HG03457 (cell line): ENCODE data around the gene ANKHD1.

Experiments used
- ATAC-seq: cut with Tn5 transposase; IDR thresholded peaks from one replicate; pipeline ENCODE4 v1.9.1; 2021; ENCODE audit warnings: moderate number of reproducible peaks; ENCODE audit not compliant: unreplicated experiment

ANKHD1 gene

DNA sequence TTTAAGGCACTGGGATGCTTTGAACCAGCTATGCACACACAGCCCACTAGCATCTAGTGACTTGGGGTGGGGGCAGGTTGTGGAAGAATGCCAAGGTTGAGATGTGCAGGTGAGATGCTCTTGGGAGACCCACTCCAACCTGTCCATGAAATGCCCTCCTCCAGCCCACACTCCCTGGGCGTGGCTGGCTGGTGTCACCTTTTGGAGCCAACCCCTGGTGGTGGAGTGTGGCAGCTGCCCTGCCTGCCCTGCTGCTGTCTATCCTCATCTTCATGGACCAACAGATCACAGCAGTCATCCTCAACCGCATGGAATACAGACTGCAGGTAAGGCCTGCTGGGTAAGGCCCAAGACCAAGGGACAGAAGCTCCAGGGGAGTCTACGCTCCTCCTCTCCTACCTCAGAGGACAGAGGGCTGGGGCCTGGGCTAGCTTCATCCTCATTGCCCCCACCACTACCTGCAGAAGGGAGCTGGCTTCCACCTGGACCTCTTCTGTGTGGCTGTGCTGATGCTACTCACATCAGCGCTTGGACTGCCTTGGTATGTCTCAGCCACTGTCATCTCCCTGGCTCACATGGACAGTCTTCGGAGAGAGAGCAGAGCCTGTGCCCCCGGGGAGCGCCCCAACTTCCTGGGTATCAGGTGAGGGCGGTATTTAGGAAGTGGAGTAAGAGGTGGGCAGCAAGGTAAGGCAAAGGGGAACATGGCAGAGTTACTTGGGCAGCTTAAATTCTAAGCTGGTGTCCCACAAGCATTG, 34.2 kb upstream of the ANKHD1 start:
- ATAC-seq = no peak

DNA sequence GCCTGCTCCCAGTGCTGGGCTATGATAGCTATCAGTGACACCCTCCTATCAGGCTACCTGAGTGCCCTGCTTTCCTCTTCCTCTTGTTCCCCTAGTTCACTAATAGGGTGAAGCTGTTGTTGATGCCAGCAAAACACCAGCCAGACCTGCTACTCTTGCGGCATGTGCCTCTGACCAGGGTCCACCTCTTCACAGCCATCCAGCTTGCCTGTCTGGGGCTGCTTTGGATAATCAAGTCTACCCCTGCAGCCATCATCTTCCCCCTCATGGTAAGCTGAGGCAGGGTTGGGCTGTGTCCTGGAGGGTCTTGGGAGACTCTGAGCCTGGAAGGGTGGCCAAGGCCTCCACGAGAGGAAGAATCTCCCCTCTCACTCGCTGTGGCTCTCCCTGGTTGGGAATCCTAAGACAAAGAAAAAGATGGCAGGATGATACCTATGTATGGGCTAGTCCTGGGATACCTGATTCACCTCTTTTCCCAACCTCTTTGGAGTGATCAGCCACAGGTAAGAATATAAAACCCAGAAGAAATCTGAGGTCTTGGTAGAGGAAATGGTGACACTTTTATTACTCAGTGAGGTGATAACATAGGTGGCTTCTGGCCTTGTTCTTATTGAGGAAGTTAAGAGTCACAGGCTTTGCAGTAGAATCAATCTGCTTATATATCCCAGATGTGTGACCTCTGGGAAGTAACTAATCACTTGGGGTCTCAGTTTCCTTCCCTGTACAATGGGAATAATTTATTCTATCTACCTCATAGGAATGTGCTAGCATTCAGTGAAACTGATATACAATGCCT, 30.1 kb upstream of the ANKHD1 start:
- ATAC-seq = no peak

DNA sequence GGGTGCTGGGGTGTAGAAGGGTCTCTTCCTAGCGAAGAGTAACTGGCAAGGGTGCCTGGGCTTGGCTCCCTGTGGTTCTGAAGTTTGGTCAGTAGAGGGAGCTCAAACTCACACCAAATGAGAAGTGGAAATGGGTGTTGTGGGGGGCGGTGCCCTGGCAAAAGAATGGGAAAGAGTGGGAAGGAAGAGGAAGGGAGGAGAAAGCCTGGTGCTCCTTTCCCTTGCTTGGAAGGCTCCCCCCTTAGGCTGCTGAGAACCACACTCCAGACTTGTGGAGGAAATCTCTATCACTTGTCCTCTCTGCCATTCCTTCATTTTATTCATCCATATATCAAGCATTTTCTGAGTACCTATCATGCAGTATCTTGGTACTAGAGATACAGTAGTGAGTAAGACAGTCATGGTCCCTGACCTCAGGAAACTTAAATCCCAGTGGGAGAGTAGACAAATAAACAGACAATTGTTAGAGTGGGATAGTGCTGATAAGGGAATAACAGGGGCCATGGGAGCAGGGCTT, 28.6 kb upstream of the ANKHD1 start:
- ATAC-seq = no peak

DNA sequence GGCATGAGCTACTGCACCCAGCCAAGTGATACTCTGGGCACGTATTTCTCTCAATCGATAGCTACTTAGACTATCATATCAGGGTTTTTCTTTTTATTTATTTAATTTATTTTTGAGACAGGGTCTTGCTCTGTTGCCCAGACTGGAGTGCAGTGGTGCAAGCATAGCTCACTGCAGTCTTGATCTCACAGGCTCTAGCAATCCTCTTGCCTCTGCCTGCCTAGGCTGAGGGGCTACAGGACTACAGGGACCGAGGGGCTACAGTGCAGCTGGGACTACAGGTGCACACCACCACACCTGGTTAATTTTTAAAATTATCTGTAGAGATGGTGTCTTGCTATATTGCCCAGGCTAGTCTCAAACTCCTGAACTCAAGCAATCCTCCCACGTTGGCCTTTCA, 20.3 kb upstream of the ANKHD1 start:
- no peak for ATAC-seq

DNA sequence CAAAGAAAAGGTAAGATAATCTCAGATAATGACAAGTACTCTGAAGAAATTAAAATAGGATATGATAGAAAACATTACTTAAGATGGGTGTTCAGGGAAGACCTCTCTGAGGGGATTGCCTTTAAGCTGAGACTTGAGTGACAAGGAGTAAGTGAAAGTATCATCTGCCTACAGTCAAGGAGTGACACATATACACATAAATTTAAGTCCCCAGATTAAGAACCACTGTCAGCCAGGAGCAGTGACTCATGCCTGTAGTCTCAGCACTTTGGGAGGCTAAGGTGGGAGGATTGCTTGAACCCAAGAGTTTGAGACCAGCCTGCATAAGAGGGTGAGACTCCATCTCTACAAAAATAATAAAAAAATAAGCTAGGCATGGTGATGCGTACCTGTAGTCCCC, 19.7 kb upstream of the ANKHD1 start:
- ATAC-seq = no peak

DNA sequence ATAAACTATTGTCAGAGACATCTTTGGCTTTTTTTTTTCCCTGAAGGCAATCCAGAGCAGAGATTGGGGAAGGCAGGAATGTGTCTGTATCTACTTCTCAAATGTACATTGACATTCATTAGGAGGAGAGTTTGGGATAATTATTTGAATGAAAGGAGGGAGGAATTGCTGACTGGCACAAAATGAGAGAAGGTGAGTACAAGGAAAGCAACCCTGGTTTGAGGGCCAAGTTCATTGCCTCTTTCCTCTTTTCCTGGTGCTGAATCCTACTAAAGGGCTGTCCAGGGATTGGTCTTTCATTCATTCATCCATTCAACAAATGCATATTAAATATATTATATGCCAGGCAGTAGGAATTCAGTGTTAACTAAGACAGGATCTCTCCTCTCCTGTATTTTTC, 18.8 kb upstream of the ANKHD1 start:
- ATAC-seq = no peak

DNA sequence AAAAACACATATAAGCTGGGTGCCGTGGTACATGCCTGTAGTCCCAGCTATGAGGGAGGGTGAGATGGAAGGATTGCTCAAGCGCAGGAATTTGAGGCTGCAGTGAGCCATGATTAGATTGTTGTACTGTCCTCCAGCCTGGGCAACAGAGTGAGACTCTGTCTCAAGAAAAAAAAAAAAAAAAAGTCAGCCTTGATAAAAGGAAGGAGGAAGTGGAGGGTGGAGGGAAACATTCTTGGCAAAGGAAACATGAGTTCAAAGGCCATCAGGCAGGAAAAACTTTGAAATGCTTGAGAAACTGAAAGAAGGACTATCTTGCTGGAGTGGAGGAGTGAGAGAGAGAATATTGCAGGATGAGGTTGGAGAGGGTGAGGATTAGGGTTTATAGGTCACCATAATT, 18.3 kb upstream of the ANKHD1 start:
- no peak for ATAC-seq

DNA sequence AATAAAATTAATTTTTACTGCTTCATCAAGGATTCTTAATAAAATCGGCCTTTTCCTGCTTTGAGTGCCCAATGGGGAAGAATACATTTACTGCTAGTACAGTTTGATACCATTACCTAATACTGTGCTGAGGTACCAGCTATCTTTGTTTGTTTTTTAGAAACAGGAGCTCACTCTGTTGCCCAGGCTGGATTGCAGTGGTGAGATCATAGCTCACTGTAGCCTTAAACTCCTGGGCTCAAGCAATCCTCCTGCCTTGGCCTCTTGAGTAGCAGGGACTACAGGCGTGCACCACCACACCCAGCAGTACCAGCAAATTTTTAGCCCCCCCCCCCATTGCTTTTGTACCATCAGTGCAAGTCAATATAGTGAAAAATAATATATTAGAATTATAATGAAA, 13.6 kb upstream of the ANKHD1 start:
- ATAC-seq = no peak

DNA sequence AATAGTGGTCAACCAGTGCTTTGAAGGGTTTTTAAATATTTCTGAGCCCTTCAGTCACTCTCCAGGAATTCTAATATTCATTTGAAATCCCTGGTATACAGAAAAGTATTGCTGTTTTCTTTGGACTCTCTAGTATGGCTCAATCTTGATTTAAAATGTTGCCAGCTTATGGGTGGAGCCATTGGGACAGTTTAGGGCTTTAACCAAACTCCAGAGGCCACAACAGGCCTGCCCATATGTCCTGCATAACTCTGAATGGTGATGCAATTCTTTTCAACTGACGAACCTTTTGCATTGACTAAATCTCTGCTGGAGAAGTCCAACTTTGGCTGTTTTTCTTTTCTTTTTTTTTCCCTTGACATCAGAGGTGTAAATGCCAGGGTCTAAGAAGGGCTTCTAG, 10.3 kb upstream of the ANKHD1 start:
- no peak for ATAC-seq

DNA sequence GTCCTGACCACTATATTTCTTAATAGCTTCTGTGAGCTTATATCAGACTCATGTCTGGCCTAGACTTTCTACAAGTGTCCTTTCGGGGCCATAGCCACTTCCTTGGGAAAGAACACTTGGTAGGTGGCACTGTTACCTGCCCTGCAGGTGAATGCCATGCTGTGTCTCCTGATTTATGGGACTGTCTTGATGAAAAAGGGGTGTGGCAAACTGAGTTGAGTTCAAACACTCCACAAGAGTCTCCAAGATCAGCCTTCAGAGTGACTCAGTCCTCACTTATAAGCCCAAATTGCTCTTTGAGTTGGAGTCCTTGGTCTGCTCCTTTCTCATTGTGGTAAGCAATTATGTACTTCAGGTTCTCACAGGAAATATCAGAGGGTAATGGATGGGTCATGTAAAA, 9.9 kb upstream of the ANKHD1 start:
- ATAC-seq = no peak

DNA sequence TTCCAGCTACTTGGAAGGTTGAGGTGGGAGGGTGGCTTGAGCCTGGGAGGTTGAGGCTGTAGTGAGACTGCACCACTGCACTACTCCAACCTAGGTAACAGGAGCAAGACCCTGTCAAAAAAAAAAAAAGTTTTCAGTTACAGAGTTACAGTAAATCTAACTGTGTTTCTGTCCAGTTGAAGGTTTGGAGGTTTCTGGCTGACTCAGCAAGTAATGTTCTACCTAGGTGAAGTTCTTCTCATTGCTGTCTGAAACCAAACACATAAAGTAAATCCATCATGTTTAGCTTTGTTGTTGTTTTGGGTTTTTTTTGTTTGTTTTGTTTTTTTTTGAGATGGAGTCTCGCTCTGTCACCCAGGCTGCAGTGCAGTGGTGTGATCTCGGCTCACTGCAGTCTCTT, 7.9 kb upstream of the ANKHD1 start:
- ATAC-seq = no peak

DNA sequence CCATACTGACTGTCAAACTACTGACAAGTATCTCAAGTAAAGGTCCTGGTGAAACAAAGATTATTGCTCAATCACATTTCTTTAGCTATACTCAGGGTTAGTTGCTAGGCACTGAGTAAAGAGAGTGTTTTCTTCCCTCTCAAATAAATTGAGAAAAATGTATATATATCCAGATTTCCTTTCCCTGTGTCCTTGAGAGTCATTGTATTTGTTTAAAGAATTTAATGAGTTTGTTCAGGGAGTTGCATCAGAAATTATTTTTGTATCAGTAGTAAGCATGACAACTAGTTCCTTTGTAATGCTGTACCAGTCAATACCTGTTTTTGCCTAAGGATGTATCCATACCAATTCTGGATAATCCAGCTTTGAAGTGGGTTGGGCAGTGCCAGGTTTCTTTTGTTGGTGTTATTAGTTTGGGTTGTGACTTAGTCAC, 3.2 kb upstream of the ANKHD1 start:
- no peak for ATAC-seq

DNA sequence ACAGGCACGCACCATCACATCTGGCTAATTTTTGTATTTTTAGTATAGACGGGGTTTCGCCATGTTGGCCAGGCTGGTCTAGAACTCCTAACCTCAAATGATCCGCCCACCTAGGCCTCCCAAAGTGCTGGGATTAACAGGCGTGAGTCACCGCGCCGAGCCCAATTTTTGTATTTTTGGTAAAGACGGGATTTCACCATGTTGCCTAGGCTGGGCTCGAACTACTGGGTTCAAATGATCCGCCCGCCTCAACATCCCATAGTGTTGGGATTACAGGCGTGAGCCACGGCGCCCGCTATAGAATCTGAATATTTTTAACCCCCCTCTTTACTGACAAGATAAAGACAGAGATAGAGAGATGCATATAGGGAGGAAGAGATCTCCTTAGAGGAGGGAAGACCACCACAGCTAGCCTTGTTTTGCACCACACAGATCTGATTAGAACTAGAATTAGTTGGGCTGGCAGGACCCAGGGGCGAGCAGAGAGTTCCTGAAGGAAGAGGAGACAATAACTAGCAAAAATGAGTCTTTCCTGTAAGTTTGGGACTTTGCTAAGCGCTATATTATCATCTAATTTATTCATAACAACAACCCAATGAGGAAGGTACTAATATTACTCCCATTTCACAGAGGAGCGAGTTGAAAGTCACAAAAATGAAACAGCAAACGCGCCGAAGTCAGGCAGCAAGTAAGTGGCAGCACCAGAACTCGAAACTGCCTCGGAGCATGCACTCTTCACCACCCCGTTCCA, 1.5 kb upstream of the ANKHD1 start:
- no peak for ATAC-seq

DNA sequence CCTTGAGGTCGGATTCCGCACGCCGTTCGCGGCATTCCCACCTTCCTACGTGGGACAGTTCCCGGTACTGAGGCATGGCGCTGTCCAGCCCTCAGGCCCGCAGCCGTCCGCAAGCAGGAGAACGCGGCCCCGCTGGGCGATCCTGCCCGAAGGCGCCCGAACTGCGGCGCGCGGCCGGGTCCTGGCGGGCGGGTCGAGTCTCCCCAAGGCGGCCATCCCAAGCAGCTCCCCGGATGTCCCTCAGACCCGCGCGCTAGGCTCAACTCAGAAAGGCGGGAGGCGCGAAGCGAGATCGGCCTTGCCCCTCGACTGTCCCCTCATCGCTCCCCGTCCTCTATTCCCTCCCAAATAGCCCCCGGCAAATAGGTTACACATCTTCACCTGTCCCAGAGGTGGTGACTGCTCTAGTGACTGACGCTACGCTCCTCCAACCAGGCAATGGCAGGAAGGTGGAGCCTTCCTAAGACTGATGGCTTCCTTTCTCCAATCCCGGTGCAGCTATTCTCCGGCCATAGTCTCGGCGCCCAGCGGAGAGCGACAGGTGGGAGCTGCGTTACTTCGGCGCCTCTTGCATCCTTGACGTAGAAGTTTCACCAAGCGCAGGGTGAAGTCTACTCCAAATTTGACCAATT, 787 bp upstream of the ANKHD1 start:
- peak; percentile 60 for ATAC-seq

DNA sequence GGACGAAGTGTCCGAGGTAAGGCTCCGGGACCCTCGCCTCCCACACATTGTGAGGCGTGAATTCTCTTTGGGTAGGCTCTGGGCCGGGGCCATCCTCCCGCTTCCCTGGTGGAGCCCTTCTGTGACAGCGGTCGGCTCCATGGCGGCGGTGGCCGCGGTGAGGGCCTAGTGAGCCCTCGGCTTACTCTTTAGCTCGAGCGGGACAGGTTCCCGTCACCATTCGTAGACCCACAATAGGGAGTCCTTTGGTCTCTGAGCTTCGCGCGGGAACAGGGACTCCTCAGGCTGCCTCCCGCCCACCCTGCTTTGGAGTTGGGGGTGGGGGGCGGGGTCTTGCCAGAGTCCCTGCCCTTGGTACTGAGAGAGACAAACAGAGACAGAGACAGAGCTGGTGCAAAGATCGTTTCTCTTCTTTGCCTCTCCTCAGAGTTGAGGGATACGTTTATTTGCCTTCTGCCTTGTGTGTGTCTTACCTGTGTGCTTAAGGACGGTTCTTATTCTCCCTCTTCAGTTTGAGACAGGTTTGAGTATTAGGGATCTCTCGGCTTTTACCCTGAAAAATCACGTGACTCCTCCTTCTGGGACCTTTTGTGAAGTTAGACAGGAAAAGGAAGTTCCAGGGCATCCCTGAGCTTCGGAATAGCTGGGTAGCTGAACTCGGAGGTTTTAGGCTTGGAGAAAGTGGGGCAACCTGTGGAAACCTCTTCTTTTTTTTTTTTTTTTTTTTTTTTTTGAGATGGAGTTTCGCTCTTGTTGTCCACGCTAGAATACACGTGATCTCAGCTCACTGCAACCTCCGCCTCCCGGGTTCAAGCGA, 833 bp downstream of the ANKHD1 start:
- peak; percentile 4 for ATAC-seq

DNA sequence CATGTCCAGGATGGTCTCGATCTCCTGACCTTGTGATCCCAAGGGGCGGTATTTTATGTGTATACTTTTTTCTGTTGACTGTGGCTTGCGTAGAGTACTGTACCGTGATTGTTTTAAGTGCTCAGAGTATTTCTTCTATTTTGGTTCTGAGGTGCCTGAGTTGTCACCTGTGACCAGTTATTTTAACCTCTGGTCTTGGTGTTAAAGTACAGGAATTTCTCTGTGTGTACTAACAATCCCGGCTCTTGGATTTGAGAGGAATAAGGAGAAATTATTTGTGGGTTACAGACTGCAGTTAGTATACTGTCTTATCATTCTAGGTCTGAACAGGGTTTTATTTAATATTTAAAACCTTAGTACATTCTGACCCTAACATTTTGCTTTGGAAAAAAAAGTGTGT, 2.0 kb downstream of the ANKHD1 start:
- no peak for ATAC-seq

DNA sequence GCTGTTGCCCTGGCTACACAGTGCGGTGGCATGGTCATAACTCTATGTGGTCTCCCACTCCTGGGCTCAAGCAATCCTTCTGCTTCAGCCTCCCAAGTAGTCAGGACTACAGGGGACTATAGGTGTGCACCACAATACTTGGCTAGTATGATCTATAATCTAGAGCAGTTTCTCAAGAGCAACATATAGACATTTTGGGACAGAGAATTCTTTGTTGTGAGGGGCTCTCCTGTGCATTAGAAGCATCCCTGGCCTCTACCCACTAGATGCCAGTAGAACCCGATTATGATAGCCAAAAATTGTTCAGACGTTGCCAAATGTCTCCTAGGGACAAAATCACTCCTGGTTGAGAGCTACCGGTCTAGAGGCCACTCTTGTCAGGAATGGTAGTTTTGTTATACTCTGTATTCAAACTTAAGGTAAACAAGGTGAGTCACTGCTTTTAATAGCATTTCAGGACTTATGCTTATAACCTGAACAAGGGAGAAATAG, 7.2 kb downstream of the ANKHD1 start:
- ATAC-seq = no peak

DNA sequence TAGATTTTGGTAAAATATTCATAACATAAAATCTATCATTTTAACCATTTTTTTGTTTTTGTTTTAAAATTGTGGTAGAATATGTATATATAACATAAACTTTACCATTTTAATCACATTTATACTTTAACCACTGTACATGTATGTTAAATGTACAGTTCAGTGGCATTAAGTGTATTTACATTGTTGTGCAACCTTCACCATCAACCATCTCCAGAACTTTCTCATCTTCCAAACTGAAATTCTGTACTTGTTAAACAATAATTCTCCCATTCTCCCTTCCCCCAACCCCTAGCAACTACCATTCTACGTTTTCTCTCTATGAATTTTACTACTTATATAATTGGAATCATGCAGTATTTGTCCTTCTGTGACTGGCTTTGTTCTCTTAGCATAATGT, 11.6 kb downstream of the ANKHD1 start:
- no peak for ATAC-seq

DNA sequence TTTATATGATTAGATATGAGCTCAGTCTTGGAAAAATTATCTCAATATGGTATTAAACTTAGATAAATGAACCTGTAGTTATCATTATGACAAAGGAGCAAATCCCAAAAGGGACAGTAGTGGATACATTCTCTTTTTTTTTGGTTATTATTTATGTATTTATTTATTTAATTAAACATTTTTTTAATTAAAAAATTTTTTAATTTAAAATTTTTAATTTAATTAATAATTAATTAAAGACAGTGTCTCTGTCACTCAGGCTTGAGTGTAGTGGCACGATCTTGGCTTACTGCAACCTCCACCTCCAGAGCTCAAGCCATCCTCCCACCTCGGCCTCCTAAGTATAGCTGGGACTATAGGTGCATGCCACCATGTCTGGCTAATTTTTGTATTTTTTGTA, 15.6 kb downstream of the ANKHD1 start:
- ATAC-seq = no peak

DNA sequence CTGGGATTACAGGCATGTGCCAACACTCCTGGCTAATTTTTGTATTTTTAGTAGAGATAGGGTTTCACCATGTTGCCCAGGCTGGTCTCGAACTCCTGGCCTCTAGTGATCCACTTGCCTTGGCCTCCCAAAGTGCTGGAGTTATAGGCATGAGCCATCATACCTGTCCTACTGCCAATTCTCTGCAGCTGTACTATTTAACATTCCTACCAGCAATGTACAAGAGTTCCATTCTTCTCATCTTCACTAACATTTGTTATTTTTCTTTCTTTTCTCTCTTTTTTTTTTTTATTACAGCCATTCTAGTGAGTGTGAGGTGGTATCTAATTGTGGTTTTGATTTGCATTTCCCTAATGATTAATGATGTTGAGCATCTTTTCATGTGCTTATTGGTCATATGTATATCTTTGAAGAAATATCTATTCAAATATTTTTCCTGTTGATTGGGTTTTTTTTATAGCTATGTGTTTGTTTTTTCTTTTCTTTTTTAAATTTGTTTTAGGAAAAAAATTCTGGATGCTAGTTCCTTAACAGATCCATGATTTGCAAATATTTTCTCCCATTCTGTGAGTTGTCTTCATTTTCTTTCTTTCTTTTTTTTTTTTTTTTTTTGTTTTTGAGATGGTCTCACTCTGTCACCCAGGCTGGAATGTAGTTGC, 17.4 kb downstream of the ANKHD1 start:
- ATAC-seq = no peak
